Measurements from ENCODE around the gene MRPS31. TPM values are rescaled to one million over a fixed set of nuclear protein-coding genes. Genes with fewer than 3 reads are reported as not detected.

The MRPS31 gene
- total RNA-seq (27.3 TPM), polyA plus RNA-seq (ENCODE audit: insufficient read depth in 1 of 8, insufficient read length in 8 of 8, low replicate concordance in 1 of 8) (10 to 100 TPM; 23.1 to 34.1 (median 26.2) TPM)
- long read RNA-seq, donor 1, partial matches to known transcripts: 0 of 6 reads
- long read RNA-seq, donor 1, other reads (novel, unspliced or antisense): 0 of 6 reads
- long read RNA-seq, donor 2, partial matches to known transcripts: 0 of 2 reads
- long read RNA-seq, donor 2, other reads (novel, unspliced or antisense): 0 of 2 reads
- long read RNA-seq, donor 3, transcript MRPS31-201 (7 exons, 1,462 nt): major isoform, 16 of 16 reads
- long read RNA-seq, donor 3, partial matches to known transcripts: 0 of 16 reads
- long read RNA-seq, donor 3, other reads (novel, unspliced or antisense): 0 of 16 reads
- long read RNA-seq, donor 4, transcript MRPS31-201 (7 exons, 1,462 nt): major isoform, 5 of 7 reads
- long read RNA-seq, donor 4, partial matches to known transcripts: 0 of 7 reads
- long read RNA-seq, donor 4, other reads (novel, unspliced or antisense): 0 of 7 reads
- long read RNA-seq, donor 5, transcript MRPS31-201 (7 exons, 1,462 nt): major isoform, 28 of 28 reads
- long read RNA-seq, donor 5, partial matches to known transcripts: 0 of 28 reads
- long read RNA-seq, donor 5, other reads (novel, unspliced or antisense): 0 of 28 reads
- long read RNA-seq, donor 6, transcript MRPS31-201 (7 exons, 1,462 nt): major isoform, 28 of 29 reads
- long read RNA-seq, donor 6, partial matches to known transcripts: 0 of 29 reads
- long read RNA-seq, donor 6, other reads (novel, unspliced or antisense): 0 of 29 reads
- long read RNA-seq, donor 7, transcript MRPS31-201 (7 exons, 1,462 nt): major isoform, 19 of 31 reads
- long read RNA-seq, donor 7, partial matches to known transcripts: 9 of 31 reads
- long read RNA-seq, donor 7, other reads (novel, unspliced or antisense): 0 of 31 reads
- long read RNA-seq, donor 8, transcript MRPS31-201 (7 exons, 1,462 nt): major isoform, 6 of 14 reads
- long read RNA-seq, donor 8, partial matches to known transcripts: 6 of 14 reads
- long read RNA-seq, donor 8, other reads (novel, unspliced or antisense): 0 of 14 reads
- long read RNA-seq, donor 9, transcript MRPS31-201 (7 exons, 1,462 nt): major isoform, 8 of 10 reads
- long read RNA-seq, donor 9, partial matches to known transcripts: 0 of 10 reads
- long read RNA-seq, donor 9, other reads (novel, unspliced or antisense): 0 of 10 reads
- long read RNA-seq, donor 10, transcript MRPS31-201 (7 exons, 1,462 nt): major isoform, 16 of 42 reads
- long read RNA-seq, donor 10, partial matches to known transcripts: 22 of 42 reads
- long read RNA-seq, donor 10, other reads (novel, unspliced or antisense): 0 of 42 reads
- long read RNA-seq, donor 11, transcript MRPS31-201 (7 exons, 1,462 nt): major isoform, 15 of 18 reads
- long read RNA-seq, donor 11, partial matches to known transcripts: 0 of 18 reads
- long read RNA-seq, donor 11, other reads (novel, unspliced or antisense): 0 of 18 reads

GRCh38 chr13:40770934-40771618 is at the start of gene MRPS31:
Gene MRPS31 (minus strand): TSS chr13:40771190. CDS start chr13:40771136, 54 bp downstream.
- WGBS (ENCODE audit: insufficient coverage): under 1% methylated on average over 45 of the region's 52 CpGs
- H3K27ac ChIP-seq (ENCODE audit: low read length): peak within 1 kb of the TSS; percentile 93
- H3K4me3 ChIP-seq (ENCODE audit: low read length): peak within 1 kb of the TSS; percentile 92
- no peaks in the 10 kb centered on the region for H3K9me3 ChIP-seq (replicated peaks; ENCODE audit: control insufficient read depth, low read depth, low read length)
- H3K27me3 ChIP-seq (ENCODE audit: control insufficient read depth, insufficient read depth, low read length): no peaks in the 10 kb centered on the region
- peak; percentile 97 for DNase-seq
- no peaks in the 10 kb centered on the region for H3K36me3 ChIP-seq (ENCODE audit: control insufficient read depth, insufficient read depth, low read length)
- peaks cover 7% of the 10 kb centered on the region for H3K4me1 ChIP-seq (ENCODE audit: control insufficient read depth, insufficient read depth, low read length)

DNA sequence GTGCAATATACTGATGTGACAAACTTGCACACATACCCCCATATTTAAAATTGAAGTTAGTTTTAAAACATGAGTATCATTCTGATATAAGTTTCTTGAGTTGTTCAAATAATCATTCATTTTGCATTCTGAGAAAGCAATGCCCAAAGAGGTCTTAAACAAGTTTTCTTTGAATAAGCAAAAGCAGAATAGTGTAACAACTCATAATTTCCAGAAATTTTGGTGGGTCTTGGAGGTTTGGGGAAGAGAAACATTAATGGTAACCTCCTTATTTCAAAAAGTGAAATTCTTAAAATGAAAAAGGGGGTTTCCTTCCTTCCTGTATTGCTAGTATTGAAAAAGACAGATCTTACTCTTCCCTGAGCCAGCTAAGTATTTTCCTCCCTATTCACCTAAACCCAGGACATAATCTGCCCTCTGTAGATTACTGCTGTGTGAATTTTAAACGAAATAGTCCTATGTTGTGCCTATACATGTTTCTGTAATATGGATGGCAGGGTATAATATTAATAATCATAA is 48.9 kb upstream of the MRPS31 start:
- no peak overlapping the region for H3K4me3 ChIP-seq (ENCODE audit: low read length)
- no peaks in the 10 kb centered on the region for H3K4me1 ChIP-seq (ENCODE audit: control insufficient read depth, insufficient read depth, low read length)
- WGBS (ENCODE audit: insufficient coverage): no CpG with 5 or more reads among the region's 1 CpG
- H3K27me3 ChIP-seq (ENCODE audit: control insufficient read depth, insufficient read depth, low read length): no peaks in the 10 kb centered on the region
- no peaks in the 10 kb centered on the region for H3K36me3 ChIP-seq (ENCODE audit: control insufficient read depth, insufficient read depth, low read length)
- H3K27ac ChIP-seq (ENCODE audit: low read length): no peak overlapping the region
- peaks cover 17% of the 10 kb centered on the region for H3K9me3 ChIP-seq (replicated peaks; ENCODE audit: control insufficient read depth, low read depth, low read length)
- DNase-seq: no peak

GRCh38 chr13:40818926-40819325 is 47.9 kb upstream of the MRPS31 start:
- Histone ChIP-seq H3K9me3 (replicated peaks; ENCODE audit: control insufficient read depth, low read depth, low read length) (peaks cover 22% of the 10 kb centered on the region), H3K27me3 (ENCODE audit: control insufficient read depth, insufficient read depth, low read length) (no peaks in the 10 kb centered on the region), H3K4me3 (ENCODE audit: low read length) (no peak overlapping the region), H3K27ac (ENCODE audit: low read length) (no peak overlapping the region), H3K36me3 (ENCODE audit: control insufficient read depth, insufficient read depth, low read length) (peaks cover 6% of the 10 kb centered on the region), H3K4me1 (ENCODE audit: control insufficient read depth, insufficient read depth, low read length) (no peaks in the 10 kb centered on the region)
- 86% methylated on average over 1 of the region's 5 CpGs for WGBS (ENCODE audit: insufficient coverage)
- no peak for DNase-seq

DNA sequence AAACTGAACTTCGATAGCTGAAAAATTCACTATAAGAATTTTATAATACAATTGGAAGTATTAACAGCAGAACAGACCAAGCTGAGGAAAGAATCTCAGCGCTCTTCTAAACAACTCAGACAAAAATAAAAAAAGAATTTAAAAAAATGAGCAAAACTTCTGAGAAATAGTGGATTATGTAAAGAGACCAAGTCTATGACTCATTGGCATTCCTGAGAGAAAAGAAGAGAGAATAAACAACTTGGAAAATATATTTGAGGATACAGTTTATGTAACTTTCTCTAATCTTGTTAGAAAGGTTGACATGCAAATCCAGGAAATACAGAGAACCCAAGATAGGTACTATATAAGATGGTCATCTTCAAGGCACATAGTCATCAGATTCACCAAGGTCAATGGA is 43.8 kb upstream of the MRPS31 start:
- no peak for DNase-seq
- no peaks in the 10 kb centered on the region for H3K4me1 ChIP-seq (ENCODE audit: control insufficient read depth, insufficient read depth, low read length)
- no peak overlapping the region for H3K27ac ChIP-seq (ENCODE audit: low read length)
- H3K4me3 ChIP-seq (ENCODE audit: low read length): no peak overlapping the region
- H3K36me3 ChIP-seq (ENCODE audit: control insufficient read depth, insufficient read depth, low read length): peaks cover 31% of the 10 kb centered on the region
- H3K9me3 ChIP-seq (replicated peaks; ENCODE audit: control insufficient read depth, low read depth, low read length): peaks cover 25% of the 10 kb centered on the region
- no CpG with 5 or more reads among the region's 2 CpGs for WGBS (ENCODE audit: insufficient coverage)
- H3K27me3 ChIP-seq (ENCODE audit: control insufficient read depth, insufficient read depth, low read length): no peaks in the 10 kb centered on the region

GRCh38 chr13:40813667-40814454 is 42.9 kb upstream of the MRPS31 start:
- Histone ChIP-seq H3K9me3 (replicated peaks; ENCODE audit: control insufficient read depth, low read depth, low read length) (peaks cover 25% of the 10 kb centered on the region), H3K4me1 (ENCODE audit: control insufficient read depth, insufficient read depth, low read length) (no peaks in the 10 kb centered on the region), H3K27me3 (ENCODE audit: control insufficient read depth, insufficient read depth, low read length) (no peaks in the 10 kb centered on the region), H3K4me3 (ENCODE audit: low read length) (no peak overlapping the region), H3K27ac (ENCODE audit: low read length) (no peak overlapping the region), H3K36me3 (ENCODE audit: control insufficient read depth, insufficient read depth, low read length) (peaks cover 34% of the 10 kb centered on the region)
- WGBS (ENCODE audit: insufficient coverage): 97% methylated on average over 4 of the region's 7 CpGs
- DNase-seq: no peak

- Histone ChIP-seq H3K4me3 (ENCODE audit: low read length) (no peak overlapping the region), H3K36me3 (ENCODE audit: control insufficient read depth, insufficient read depth, low read length) (peaks cover 41% of the 10 kb centered on the region), H3K27me3 (ENCODE audit: control insufficient read depth, insufficient read depth, low read length) (no peaks in the 10 kb centered on the region), H3K9me3 (replicated peaks; ENCODE audit: control insufficient read depth, low read depth, low read length) (peaks cover 25% of the 10 kb centered on the region), H3K27ac (ENCODE audit: low read length) (no peak overlapping the region), H3K4me1 (ENCODE audit: control insufficient read depth, insufficient read depth, low read length) (no peaks in the 10 kb centered on the region)
- 94% methylated on average over 6 of the region's 6 CpGs for WGBS (ENCODE audit: insufficient coverage)
- DNase-seq: no peak
Measured at GRCh38 chr13:40812724-40813445, 41.9 kb upstream of the MRPS31 start.

GRCh38 chr13:40812102-40812501 is 41.1 kb upstream of the MRPS31 start:
- no CpG with 5 or more reads among the region's 4 CpGs for WGBS (ENCODE audit: insufficient coverage)
- H3K4me1 ChIP-seq (ENCODE audit: control insufficient read depth, insufficient read depth, low read length): no peaks in the 10 kb centered on the region
- H3K9me3 ChIP-seq (replicated peaks; ENCODE audit: control insufficient read depth, low read depth, low read length): peaks cover 18% of the 10 kb centered on the region
- no peak overlapping the region for H3K27ac ChIP-seq (ENCODE audit: low read length)
- DNase-seq: no peak
- no peak overlapping the region for H3K4me3 ChIP-seq (ENCODE audit: low read length)
- peaks cover 45% of the 10 kb centered on the region for H3K36me3 ChIP-seq (ENCODE audit: control insufficient read depth, insufficient read depth, low read length)
- no peaks in the 10 kb centered on the region for H3K27me3 ChIP-seq (ENCODE audit: control insufficient read depth, insufficient read depth, low read length)

DNA sequence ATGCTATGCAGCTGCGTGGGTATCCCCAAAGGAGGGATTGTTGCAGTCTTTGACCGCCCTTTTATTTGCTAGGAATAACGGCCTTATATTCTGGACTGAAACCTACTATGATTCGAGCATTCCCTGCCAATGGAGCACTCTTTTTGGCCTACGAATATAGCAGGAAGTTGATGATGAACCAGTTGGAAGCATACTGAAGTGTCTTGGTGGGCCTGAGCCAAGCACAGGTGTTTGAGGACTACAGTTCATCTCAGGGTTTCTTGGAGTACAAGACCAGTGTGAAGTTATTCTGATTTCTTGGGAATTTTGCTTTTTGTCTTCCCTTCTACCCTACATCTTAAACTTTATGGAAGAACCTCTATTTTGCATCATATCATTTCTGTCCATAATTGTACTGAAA is 38.5 kb upstream of the MRPS31 start:
- H3K4me1 ChIP-seq (ENCODE audit: control insufficient read depth, insufficient read depth, low read length): no peaks in the 10 kb centered on the region
- 40% methylated on average over 2 of the region's 5 CpGs for WGBS (ENCODE audit: insufficient coverage)
- H3K9me3 ChIP-seq (replicated peaks; ENCODE audit: control insufficient read depth, low read depth, low read length): peaks cover 8% of the 10 kb centered on the region
- H3K27ac ChIP-seq (ENCODE audit: low read length): no peak overlapping the region
- H3K36me3 ChIP-seq (ENCODE audit: control insufficient read depth, insufficient read depth, low read length): peaks cover 61% of the 10 kb centered on the region
- peak; percentile 21 for DNase-seq
- H3K27me3 ChIP-seq (ENCODE audit: control insufficient read depth, insufficient read depth, low read length): no peaks in the 10 kb centered on the region
- H3K4me3 ChIP-seq (ENCODE audit: low read length): no peak overlapping the region

All from muscle of leg (tissue), 16 donors.